T-helper 2 cell treated with Interferon-gamma antibody and Interleukin-4, amounts not matched to agents 5 μg/mL and 100 μg/mL, for 36 hours (primary cell): ENCODE results near the gene RPS6KA3.
"Not testable (repeated sequence)": the region's sequence is repeated elsewhere in the genome, so short reads cannot be mapped to it uniquely, and the experiment has no call there.

Experiments used
- DNase-seq: peaks from one replicate; pipeline ENCODE4 v3.0.0; 2021; ENCODE audit warnings: low spot score
- H3K27ac Mint-ChIP-seq: one replicate; pipeline ENCODE4 v1.8.0; 2021; ENCODE audit warnings: mild to moderate bottlenecking, mixed read lengths
- H3K27me3 Mint-ChIP-seq: one replicate; pipeline ENCODE4 v1.8.0; 2021; ENCODE audit warnings: low read depth, mixed read lengths
- H3K36me3 Mint-ChIP-seq: one replicate; pipeline ENCODE4 v1.8.0; 2021; ENCODE audit warnings: low read depth, mixed read lengths
- H3K4me1 Mint-ChIP-seq: one replicate; pipeline ENCODE4 v1.8.0; 2021; ENCODE audit warnings: low read depth, mixed read lengths
- H3K4me3 Mint-ChIP-seq: one replicate; pipeline ENCODE4 v1.8.0; 2022; ENCODE audit warnings: mild to moderate bottlenecking, moderate library complexity, mixed read lengths
- H3K9me3 Mint-ChIP-seq: one replicate; pipeline ENCODE4 v1.8.0; 2021; ENCODE audit warnings: mixed read lengths

The RPS6KA3 gene

GRCh38 chrX:20251691-20252090 is 15.0 kb downstream of the RPS6KA3 start:
- Mint-ChIP-seq H3K9me3 (no peaks in the 10 kb centered on the region), H3K4me1 (peaks cover 25% of the 10 kb centered on the region)

GRCh38 chrX:20250146-20250545 is 16.6 kb downstream of the RPS6KA3 start:
- H3K36me3 Mint-ChIP-seq = peaks cover 12% of the 10 kb centered on the region
- not testable (repeated sequence) for H3K27me3 Mint-ChIP-seq, H3K27ac Mint-ChIP-seq, DNase-seq, H3K4me3 Mint-ChIP-seq, H3K9me3 Mint-ChIP-seq
- peaks cover 23% of the 10 kb centered on the region for H3K4me1 Mint-ChIP-seq

More at GRCh38 chrX:20251691-20252090, 15.0 kb downstream of the RPS6KA3 start:
- Mint-ChIP-seq H3K36me3 (peaks cover 12% of the 10 kb centered on the region), H3K4me3 (no peak overlapping the region), H3K27ac (peak overlapping the region; percentile 1), H3K27me3 (no peaks in the 10 kb centered on the region)
- no peak for DNase-seq

- Mint-ChIP-seq H3K27ac (no peak overlapping the region), H3K36me3 (peaks cover 12% of the 10 kb centered on the region)
These were observed 18.0 kb downstream of the RPS6KA3 start for GRCh38 chrX:20248592-20249192.

GRCh38 chrX:20244931-20245330 is 21.8 kb downstream of the RPS6KA3 start:
- Mint-ChIP-seq H3K4me3 (no peak overlapping the region), H3K9me3 (peaks cover 4% of the 10 kb centered on the region), H3K36me3 (peaks cover 14% of the 10 kb centered on the region), H3K27ac (no peak overlapping the region), H3K4me1 (peaks cover 11% of the 10 kb centered on the region), H3K27me3 (no peaks in the 10 kb centered on the region)
- DNase-seq = no peak

More at GRCh38 chrX:20248592-20249192, 18.0 kb downstream of the RPS6KA3 start:
- Mint-ChIP-seq H3K4me3 (no peak overlapping the region), H3K27me3 (no peaks in the 10 kb centered on the region), H3K9me3 (no peaks in the 10 kb centered on the region), H3K4me1 (peaks cover 15% of the 10 kb centered on the region)
- no peak for DNase-seq

GRCh38 chrX:20240201-20240600 is 26.5 kb downstream of the RPS6KA3 start:
- Mint-ChIP-seq H3K9me3 (peaks cover 11% of the 10 kb centered on the region), H3K27ac (no peak overlapping the region), H3K4me3 (no peak overlapping the region), H3K27me3 (no peaks in the 10 kb centered on the region), H3K4me1 (peaks cover 10% of the 10 kb centered on the region), H3K36me3 (peaks cover 32% of the 10 kb centered on the region)
- DNase-seq = no peak

- peaks cover 13% of the 10 kb centered on the region for H3K9me3 Mint-ChIP-seq
These were observed 28.8 kb downstream of the RPS6KA3 start for GRCh38 chrX:20237864-20238263.

GRCh38 chrX:20235755-20236154 is 31.0 kb downstream of the RPS6KA3 start:
- H3K36me3 Mint-ChIP-seq = peaks cover 39% of the 10 kb centered on the region
- peaks cover 8% of the 10 kb centered on the region for H3K9me3 Mint-ChIP-seq
- H3K27ac Mint-ChIP-seq = no peak overlapping the region
- no peaks in the 10 kb centered on the region for H3K27me3 Mint-ChIP-seq
- peaks cover 8% of the 10 kb centered on the region for H3K4me1 Mint-ChIP-seq
- no peak overlapping the region for H3K4me3 Mint-ChIP-seq
- no peak for DNase-seq

More at GRCh38 chrX:20237864-20238263, 28.8 kb downstream of the RPS6KA3 start:
- Mint-ChIP-seq H3K4me3 (no peak overlapping the region), H3K4me1 (peaks cover 10% of the 10 kb centered on the region), H3K27ac (no peak overlapping the region), H3K27me3 (no peaks in the 10 kb centered on the region), H3K36me3 (peaks cover 42% of the 10 kb centered on the region)
- DNase-seq = no peak

- Mint-ChIP-seq H3K27ac (no peak overlapping the region), H3K36me3 (peaks cover 43% of the 10 kb centered on the region), H3K4me3 (no peak overlapping the region), H3K4me1 (peaks cover 8% of the 10 kb centered on the region), H3K27me3 (no peaks in the 10 kb centered on the region), H3K9me3 (peaks cover 8% of the 10 kb centered on the region)
- no peak for DNase-seq
These were observed 33.4 kb downstream of the RPS6KA3 start for GRCh38 chrX:20233336-20233735.

- Mint-ChIP-seq H3K4me3 (no peak overlapping the region), H3K27ac (no peak overlapping the region), H3K4me1 (peaks cover 3% of the 10 kb centered on the region), H3K9me3 (peaks cover 8% of the 10 kb centered on the region), H3K27me3 (no peaks in the 10 kb centered on the region), H3K36me3 (peaks cover 46% of the 10 kb centered on the region)
- DNase-seq = no peak
These were observed 35.1 kb downstream of the RPS6KA3 start for GRCh38 chrX:20231598-20231997.

GRCh38 chrX:20230406-20230805 is 36.3 kb downstream of the RPS6KA3 start:
- H3K4me1 Mint-ChIP-seq = peaks cover 6% of the 10 kb centered on the region

GRCh38 chrX:20229155-20229554 is 37.6 kb downstream of the RPS6KA3 start:
- Mint-ChIP-seq H3K4me3 (no peak overlapping the region), H3K27me3 (no peaks in the 10 kb centered on the region), H3K9me3 (no peaks in the 10 kb centered on the region), H3K27ac (no peak overlapping the region), H3K36me3 (peaks cover 40% of the 10 kb centered on the region), H3K4me1 (peaks cover 11% of the 10 kb centered on the region)
- no peak for DNase-seq

More at GRCh38 chrX:20230406-20230805, 36.3 kb downstream of the RPS6KA3 start:
- Mint-ChIP-seq H3K4me3 (no peak overlapping the region), H3K27ac (no peak overlapping the region), H3K27me3 (no peaks in the 10 kb centered on the region), H3K9me3 (peaks cover 3% of the 10 kb centered on the region), H3K36me3 (peaks cover 44% of the 10 kb centered on the region)
- no peak for DNase-seq

GRCh38 chrX:20228245-20228644 is 38.5 kb downstream of the RPS6KA3 start:
- H3K27me3 Mint-ChIP-seq = no peaks in the 10 kb centered on the region
- DNase-seq = no peak
- H3K36me3 Mint-ChIP-seq = peaks cover 39% of the 10 kb centered on the region
- H3K9me3 Mint-ChIP-seq = no peaks in the 10 kb centered on the region
- H3K27ac Mint-ChIP-seq = no peak overlapping the region
- no peak overlapping the region for H3K4me3 Mint-ChIP-seq
- H3K4me1 Mint-ChIP-seq = peaks cover 15% of the 10 kb centered on the region

GRCh38 chrX:20227116-20227515 is 39.6 kb downstream of the RPS6KA3 start:
- H3K27ac Mint-ChIP-seq = no peak overlapping the region

GRCh38 chrX:20225488-20225833 is 41.2 kb downstream of the RPS6KA3 start:
- Mint-ChIP-seq H3K9me3 (no peaks in the 10 kb centered on the region), H3K27me3 (no peaks in the 10 kb centered on the region), H3K4me1 (peaks cover 16% of the 10 kb centered on the region), H3K36me3 (peaks cover 35% of the 10 kb centered on the region), H3K27ac (no peak overlapping the region), H3K4me3 (no peak overlapping the region)
- no peak for DNase-seq

More at GRCh38 chrX:20227116-20227515, 39.6 kb downstream of the RPS6KA3 start:
- no peak for DNase-seq
- H3K27me3 Mint-ChIP-seq = no peaks in the 10 kb centered on the region
- peaks cover 39% of the 10 kb centered on the region for H3K36me3 Mint-ChIP-seq
- H3K4me1 Mint-ChIP-seq = peaks cover 15% of the 10 kb centered on the region
- H3K9me3 Mint-ChIP-seq = no peaks in the 10 kb centered on the region
- H3K4me3 Mint-ChIP-seq = no peak overlapping the region
